NCI-H774 (cell line): Measurements from ENCODE around the gene PLGRKT.
"Not testable (repeated sequence)": the region's sequence is repeated elsewhere in the genome, so short reads cannot be mapped to it uniquely, and the experiment has no call there.

Experiments used
- DNase-seq: peaks from one replicate; lab custom pipeline; 2025; lab: John Stamatoyannopoulos, UW

The PLGRKT gene

GRCh38 chr9:5437254-5438216 lies at the start of gene PLGRKT:
Gene PLGRKT, minus strand, starts transcription at chr9:5437925. Its CDS starts 5,948 bp downstream, at chr9:5431977.
- DNase-seq = peak; percentile 96

DNA sequence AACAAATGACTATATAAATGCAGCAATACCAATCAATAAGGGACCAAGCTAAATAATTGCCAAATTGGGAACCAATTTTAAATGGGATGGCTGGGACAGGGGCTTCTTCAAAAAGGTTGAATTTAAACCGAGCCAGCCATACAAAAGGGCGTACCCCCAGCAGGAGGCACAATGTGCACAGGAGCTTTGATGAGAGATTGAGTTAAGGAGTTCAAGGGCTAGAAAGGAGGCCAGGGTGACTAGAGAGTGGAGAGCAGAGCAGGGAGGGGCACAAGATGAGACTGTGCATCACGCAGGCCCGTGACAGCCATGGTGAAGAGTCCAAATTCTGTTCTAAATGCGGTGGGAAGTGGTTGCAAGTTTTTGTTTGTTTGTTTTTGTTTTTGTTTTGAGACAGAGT lies 49.3 kb upstream of the PLGRKT start:
- DNase-seq = no peak

DNA sequence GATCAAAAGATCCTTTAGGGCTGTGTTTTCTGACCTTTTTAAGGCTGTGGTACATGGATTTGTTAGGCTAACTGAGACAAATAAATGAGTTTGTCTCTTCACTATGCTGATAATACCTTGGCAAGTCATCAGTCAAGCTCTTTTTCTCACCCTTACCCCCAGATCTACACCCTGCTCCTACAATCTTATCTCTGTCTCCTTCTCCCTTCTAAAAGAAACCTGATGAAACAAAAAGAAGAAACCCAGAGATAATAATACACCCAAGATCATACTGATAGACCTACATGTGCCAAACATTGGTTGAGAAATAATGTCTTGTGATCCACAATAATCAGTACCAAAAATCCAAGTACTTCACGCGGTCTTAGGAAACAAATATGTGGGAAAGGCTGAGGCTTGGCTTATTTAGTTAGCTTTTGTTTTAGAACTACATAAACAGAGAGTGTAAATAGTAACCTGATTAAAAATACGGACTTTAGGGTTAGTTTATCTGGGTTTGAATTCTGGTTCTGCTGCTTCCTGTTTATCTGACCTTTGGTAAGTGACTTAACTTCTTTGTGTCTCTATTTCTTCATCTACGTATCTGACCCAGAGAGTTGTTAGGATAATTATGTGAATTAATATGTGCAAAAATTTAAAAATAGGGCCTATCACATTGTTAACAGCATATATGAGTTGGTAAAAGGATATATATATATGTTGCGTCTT lies 47.8 kb upstream of the PLGRKT start:
- DNase-seq = no peak

- DNase-seq = no peak
These were observed 45.6 kb upstream of the PLGRKT start for GRCh38 chr9:5483306-5483705.

GRCh38 chr9:5482194-5482593 lies 44.5 kb upstream of the PLGRKT start:
- DNase-seq = no peak

DNA sequence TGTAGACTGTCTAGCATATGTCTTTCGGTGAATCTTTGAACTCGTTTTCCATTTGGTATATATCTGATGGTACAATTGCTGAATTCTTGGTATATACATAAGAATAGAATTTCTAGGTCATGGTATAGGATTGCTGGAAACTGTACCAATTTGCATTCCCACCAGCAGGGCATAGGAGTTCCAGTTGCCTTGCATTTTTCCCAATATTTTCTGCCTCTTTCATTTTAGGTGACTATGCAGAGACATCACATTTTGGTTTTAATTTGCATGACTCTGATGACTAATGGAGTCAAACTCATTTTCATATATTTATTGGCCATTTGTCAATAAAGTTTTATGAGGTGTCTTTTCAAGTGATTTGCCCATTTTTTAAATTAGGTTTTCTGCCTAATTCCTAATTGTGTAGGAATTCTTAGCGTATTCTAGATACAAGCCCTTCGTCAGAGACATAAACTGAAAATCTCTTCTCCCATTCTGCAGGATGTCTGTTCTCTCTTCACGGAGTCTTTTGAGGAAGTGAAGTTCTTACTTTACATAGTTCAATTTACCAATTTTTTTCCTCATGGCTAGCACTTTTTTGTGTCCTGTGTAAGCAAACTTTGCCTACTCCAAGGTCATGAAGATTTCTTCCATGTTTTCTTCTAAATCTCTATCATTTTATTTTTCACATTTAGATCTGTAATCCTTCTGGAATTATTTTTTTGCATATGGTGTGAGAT lies 43.8 kb upstream of the PLGRKT start:
- DNase-seq = no peak

DNA sequence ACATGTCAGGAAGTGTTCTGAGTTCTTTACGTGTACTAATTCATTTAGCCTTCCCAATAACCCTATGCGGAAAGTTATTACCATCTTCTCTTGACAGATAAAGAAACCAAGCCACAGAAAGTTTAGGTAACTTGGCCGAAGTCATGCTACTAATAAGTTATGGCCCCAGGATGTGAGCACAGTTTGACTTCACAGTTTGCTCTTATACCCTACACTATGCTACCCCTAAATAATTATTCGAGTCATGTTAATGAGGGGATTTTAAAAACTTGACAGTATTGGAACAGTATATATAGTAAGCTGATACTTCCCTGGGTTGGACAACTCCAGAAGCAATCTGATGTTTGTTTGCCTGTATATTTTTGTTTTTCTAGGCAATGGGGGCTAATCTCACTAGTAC lies 43.2 kb upstream of the PLGRKT start:
- no peak for DNase-seq

DNA sequence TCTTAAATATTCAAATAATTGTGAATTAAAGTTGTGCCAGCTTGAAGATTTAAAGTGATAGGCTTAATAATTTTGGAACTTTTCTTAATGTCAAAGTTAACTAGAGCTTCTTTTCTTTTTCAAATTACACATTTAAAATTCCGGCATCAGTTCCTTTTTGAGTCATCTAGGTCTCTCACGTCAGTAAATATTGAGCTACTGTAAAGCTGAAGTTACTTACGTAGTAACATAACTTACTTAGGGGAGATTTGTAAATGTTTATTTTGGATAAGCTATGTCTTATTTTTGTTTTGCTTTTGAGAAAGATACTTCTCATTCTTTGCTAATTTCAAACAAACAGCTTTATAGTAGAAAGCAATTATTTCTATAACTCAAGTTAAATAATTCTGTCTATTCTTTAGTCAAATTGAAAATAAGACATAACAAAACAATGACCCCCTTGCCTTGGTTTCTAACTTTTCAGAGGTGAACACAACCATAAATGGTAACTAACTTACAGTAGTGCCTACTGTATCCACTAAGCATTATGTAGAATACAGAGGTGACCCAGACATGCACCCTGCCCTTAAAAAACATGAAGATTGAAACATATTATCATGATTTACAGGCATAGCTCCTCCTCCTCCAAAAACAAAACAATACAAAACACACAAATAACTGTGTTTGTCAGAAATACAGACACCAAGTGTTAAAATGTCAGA lies 42.4 kb upstream of the PLGRKT start:
- no peak for DNase-seq

DNA sequence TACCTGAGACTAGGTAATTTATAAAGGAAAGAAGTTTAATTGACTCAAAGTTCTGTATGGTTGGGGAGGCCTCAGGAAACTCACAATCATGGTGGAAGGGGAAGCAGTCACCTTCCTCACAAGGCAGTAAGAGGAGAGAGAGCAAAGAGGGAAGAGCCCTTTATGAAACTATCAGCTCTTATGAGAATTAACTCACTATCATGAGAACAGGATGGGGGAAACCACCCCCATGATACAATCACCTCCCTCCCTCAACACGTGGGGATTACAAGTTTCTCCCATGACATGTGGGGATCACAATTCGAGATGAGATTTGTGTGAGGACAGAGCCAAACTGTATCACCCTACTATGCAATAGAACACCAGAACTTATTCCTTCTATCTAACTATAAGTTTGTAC lies 40.5 kb upstream of the PLGRKT start:
- DNase-seq = no peak

GRCh38 chr9:5475611-5476010 lies 37.9 kb upstream of the PLGRKT start:
- DNase-seq = not testable (repeated sequence)

GRCh38 chr9:5470816-5471215 lies 33.1 kb upstream of the PLGRKT start:
- DNase-seq = no peak

DNA sequence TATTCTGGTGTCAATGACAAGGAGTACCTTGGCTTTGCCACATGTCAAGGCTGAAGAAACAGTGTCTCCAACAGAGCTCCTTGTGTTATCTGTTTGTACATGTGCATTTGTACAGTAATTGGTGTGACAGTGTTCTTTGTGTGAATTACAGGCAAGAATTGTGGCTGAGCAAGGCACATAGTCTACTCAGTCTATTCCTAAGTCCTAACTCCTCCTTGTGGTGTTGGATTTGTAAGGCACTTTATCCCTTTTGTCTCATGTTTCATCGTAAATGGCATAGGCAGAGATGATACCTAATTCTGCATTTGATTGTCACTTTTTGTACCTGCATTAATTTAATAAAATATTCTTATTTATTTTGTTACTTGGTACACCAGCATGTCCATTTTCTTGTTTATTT lies 32.4 kb upstream of the PLGRKT start:
- no peak for DNase-seq

DNA sequence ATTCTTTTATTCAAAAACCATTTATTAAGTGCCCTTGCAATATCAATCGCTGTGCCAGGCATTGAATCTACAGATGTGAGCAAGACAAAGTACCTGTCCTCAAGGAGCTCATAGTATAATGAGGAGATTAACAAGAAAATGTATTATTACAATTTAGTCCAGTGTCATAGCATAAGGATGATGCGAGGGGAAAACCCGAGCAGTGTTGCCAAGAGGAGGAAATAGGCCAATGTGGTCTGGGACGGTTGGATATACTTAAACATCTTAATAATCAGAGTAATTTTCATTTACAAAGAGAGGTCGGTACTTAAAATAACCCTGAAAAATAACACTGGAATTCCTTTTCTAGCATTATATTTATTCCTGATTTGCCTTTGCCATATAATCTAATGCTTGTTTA lies 31.1 kb upstream of the PLGRKT start:
- DNase-seq = no peak

- DNase-seq = no peak
These were observed 29.0 kb upstream of the PLGRKT start for GRCh38 chr9:5466766-5467165.

- no peak for DNase-seq
These were observed 28.3 kb upstream of the PLGRKT start for GRCh38 chr9:5466005-5466404.

DNA sequence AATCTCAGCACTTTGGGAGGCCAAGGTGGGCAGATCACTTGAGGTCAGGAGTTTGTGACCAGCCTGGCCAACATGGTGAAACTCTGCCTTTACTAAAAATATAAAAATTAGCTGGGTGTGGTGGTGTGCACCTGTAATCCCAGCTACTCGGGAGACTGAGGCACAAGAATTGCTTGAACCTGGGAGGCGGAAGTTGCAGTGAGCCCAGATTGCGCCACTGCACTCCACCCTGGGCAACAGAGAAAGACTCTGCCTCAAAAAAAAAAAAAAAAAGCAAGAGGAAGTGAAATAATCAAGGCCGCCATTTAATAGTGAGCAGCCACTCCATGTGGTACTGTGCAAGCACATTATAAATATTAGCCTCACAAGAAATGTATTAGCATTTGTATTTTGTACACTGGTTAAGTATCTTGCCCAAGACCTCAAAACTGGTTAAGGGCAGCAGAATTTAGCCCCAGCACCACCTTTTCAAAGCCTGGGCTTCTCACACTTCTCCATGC lies 27.2 kb upstream of the PLGRKT start:
- DNase-seq = not testable (repeated sequence)

- no peak for DNase-seq
These were observed 22.4 kb upstream of the PLGRKT start for GRCh38 chr9:5460157-5460556.

DNA sequence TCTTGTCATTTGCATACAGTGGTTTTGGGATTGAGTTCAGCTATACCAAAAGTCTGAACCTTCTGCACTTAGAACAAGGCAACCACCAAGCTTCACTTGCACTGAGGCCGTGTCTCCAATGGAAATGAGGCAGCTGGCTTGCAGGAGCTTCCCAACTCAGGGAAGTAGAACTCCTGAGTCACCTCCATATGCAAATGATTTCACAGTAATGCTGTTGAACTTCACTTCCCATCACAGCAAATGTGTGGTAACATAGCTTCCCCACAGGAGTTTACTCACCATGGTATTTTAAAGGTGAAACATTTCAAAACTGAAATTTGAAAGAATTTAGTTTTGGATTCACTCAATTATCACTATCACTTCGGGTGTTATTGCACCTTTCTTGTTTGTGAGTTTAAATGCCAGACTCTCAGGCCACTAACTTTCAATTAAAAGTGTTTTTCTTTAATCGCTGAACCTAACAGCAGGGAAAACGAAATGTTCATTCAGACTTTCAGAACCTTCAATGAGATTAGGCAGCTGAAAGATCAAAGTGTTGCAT lies 21.6 kb upstream of the PLGRKT start:
- DNase-seq = no peak

GRCh38 chr9:5455181-5455580 lies 17.5 kb upstream of the PLGRKT start:
- no peak for DNase-seq

DNA sequence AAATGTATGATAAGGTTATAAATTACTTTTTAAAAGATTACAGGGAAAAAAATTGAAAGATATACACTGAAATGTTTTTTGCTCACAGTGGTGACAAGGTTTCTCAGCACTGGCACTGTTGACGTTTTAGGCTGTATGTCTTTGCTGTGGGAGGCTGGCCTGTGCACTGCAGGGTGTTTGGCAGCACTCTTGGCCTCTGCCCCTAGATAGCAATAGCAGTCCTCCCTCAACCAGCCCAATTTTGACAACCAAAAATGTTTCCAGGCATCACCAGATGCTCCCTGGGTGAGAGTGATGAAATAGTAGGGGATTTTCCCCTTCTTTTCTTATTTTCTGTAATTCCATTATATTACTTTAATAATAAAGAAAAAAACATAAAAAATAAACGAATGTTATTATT lies 15.9 kb upstream of the PLGRKT start:
- no peak for DNase-seq

DNA sequence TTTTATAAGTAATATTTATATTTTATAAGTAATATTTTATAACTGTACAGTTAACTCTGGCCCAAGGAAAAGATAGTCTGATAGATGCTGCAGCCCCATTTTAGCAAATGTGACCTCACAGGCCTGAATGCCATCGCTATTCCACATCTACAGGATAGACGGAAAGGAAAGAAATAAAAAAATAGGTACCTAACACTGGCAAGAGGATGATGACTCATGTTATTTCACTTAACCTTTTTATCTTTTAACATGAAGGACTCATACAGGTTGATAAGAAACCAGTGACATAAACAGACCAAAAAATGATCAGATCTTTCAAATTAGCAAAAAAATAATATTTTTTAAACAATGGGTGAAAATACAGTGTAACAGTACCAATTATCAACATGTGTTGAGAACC lies 15.3 kb upstream of the PLGRKT start:
- no peak for DNase-seq

- DNase-seq = no peak
These were observed 14.5 kb upstream of the PLGRKT start for GRCh38 chr9:5452286-5452609.
